ENCODE data around the gene DNER. TPM values are rescaled to one million over a fixed set of nuclear protein-coding genes. Genes with fewer than 3 reads are reported as not detected.
A peak's percentile ranks its signal among the peaks of the same experiment; 100 is the strongest.

The DNER gene
- total RNA-seq, 1 experiment from 2014 or later = 0.28 TPM

- DNase-seq = peak in 1 of 2 experiments; percentile 81
- no TSS peak for BruUV-seq (replicated peaks)
- CTCF ChIA-PET = no interaction called here
Observed at GRCh38 chr2:229454934-229455631, 259.3 kb downstream of the DNER start.

GRCh38 chr2:229453230-229453629 lies 261.1 kb downstream of the DNER start:
- no peak for DNase-seq
- intact Hi-C loops (cut with micrococcal nuclease; ENCODE audit: unreplicated experiment) = no loop called here
- Histone ChIP-seq H3K4me3 (no peak overlapping the region), H3K27ac (no peak overlapping the region), H3K27me3 (ENCODE audit: insufficient read depth, low read depth) (no peaks in the 10 kb centered on the region), H3K36me3 (ENCODE audit: low read depth) (no peaks in the 10 kb centered on the region), H3K9me3 (ENCODE audit: insufficient read depth, low read depth) (no peaks in the 10 kb centered on the region), H3K4me1 (replicated peaks; ENCODE audit: insufficient read depth) (peaks cover 19% of the 10 kb centered on the region), H3K4me2 (no peak overlapping the region), H4K20me1 (ENCODE audit: insufficient read depth) (no peaks in the 10 kb centered on the region), H3F3A (ENCODE audit: insufficient read depth, low read depth) (peaks cover 19% of the 10 kb centered on the region), H3K9me2 (ENCODE audit: insufficient read depth) (no peaks in the 10 kb centered on the region), H2AFZ (no peak overlapping the region), H3K79me2 (ENCODE audit: low read depth) (no peaks in the 10 kb centered on the region)
- CTCF ChIA-PET = interaction anchor here (0.7 kb wide), 1 partner anchor 62 kb away, joined by 4 read pairs; no protein-coding TSS in a partner anchor
- no TSS peak for BruUV-seq (replicated peaks)
- POLR2A ChIA-PET (ENCODE audit: unreplicated experiment) = no interaction called here
- TF ChIP-seq EZH2 (IDR thresholded peaks at IDR 0.05; ENCODE audit: low read depth) = no peak
- TF ChIP-seq, protein P1, sequence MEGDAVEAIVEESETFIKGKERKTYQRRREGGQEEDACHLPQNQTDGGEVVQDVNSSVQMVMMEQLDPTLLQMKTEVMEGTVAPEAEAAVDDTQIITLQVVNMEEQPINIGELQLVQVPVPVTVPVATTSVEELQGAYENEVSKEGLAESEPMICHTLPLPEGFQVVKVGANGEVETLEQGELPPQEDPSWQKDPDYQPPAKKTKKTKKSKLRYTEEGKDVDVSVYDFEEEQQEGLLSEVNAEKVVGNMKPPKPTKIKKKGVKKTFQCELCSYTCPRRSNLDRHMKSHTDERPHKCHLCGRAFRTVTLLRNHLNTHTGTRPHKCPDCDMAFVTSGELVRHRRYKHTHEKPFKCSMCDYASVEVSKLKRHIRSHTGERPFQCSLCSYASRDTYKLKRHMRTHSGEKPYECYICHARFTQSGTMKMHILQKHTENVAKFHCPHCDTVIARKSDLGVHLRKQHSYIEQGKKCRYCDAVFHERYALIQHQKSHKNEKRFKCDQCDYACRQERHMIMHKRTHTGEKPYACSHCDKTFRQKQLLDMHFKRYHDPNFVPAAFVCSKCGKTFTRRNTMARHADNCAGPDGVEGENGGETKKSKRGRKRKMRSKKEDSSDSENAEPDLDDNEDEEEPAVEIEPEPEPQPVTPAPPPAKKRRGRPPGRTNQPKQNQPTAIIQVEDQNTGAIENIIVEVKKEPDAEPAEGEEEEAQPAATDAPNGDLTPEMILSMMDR (conservative IDR thresholded peaks at IDR 0.05) = no peak

More at GRCh38 chr2:229454934-229455631, 259.3 kb downstream of the DNER start:
- Histone ChIP-seq H3K27me3 (ENCODE audit: insufficient read depth, low read depth) (no peaks in the 10 kb centered on the region), H3K4me1 (replicated peaks; ENCODE audit: insufficient read depth) (peaks cover 19% of the 10 kb centered on the region), H3K4me2 (peak overlapping the region; percentile 24), H3K36me3 (ENCODE audit: low read depth) (no peaks in the 10 kb centered on the region), H3K9me2 (ENCODE audit: insufficient read depth) (no peaks in the 10 kb centered on the region), H4K20me1 (ENCODE audit: insufficient read depth) (no peaks in the 10 kb centered on the region), H2AFZ (no peak overlapping the region), H3F3A (ENCODE audit: insufficient read depth, low read depth) (peaks cover 19% of the 10 kb centered on the region), H3K27ac (peak overlapping the region; percentile 81), H3K4me3 (peak overlapping the region; percentile 17; the same call in 1 of the 2 replicates), H3K79me2 (ENCODE audit: low read depth) (no peaks in the 10 kb centered on the region), H3K9me3 (ENCODE audit: insufficient read depth, low read depth) (no peaks in the 10 kb centered on the region)
- intact Hi-C loops (cut with micrococcal nuclease; ENCODE audit: unreplicated experiment) = no loop called here
- TF ChIP-seq, protein P1 (conservative IDR thresholded peaks at IDR 0.05) = no peak
- POLR2A ChIA-PET (ENCODE audit: unreplicated experiment) = interaction anchor here (0.6 to 0.8 kb wide), 2 partner anchors 10 to 182 kb away, joined by 6 to 8 read pairs; no protein-coding TSS in a partner anchor

GRCh38 chr2:229451852-229452251 lies 262.5 kb downstream of the DNER start:
- Histone ChIP-seq H3K4me3 (no peak overlapping the region), H3K4me2 (no peak overlapping the region), H2AFZ (no peak overlapping the region), H3K27ac (no peak overlapping the region), H3F3A (ENCODE audit: insufficient read depth, low read depth) (peaks cover 19% of the 10 kb centered on the region), H4K20me1 (ENCODE audit: insufficient read depth) (no peaks in the 10 kb centered on the region), H3K79me2 (ENCODE audit: low read depth) (no peaks in the 10 kb centered on the region), H3K9me2 (ENCODE audit: insufficient read depth) (no peaks in the 10 kb centered on the region), H3K36me3 (ENCODE audit: low read depth) (no peaks in the 10 kb centered on the region), H3K4me1 (replicated peaks; ENCODE audit: insufficient read depth) (peaks cover 19% of the 10 kb centered on the region), H3K9me3 (ENCODE audit: insufficient read depth, low read depth) (no peaks in the 10 kb centered on the region), H3K27me3 (ENCODE audit: insufficient read depth, low read depth) (no peaks in the 10 kb centered on the region)
- no peak for TF ChIP-seq EZH2 (IDR thresholded peaks at IDR 0.05; ENCODE audit: low read depth)
- TF ChIP-seq, protein P1 (conservative IDR thresholded peaks at IDR 0.05) = no peak
- intact Hi-C loops (cut with micrococcal nuclease; ENCODE audit: unreplicated experiment) = no loop called here
- ChIA-PET POLR2A (ENCODE audit: unreplicated experiment) (no interaction called here), CTCF (no interaction called here)
- BruUV-seq (replicated peaks) = no TSS peak
- no peak for DNase-seq
